ENCODE results near the gene LOXL1. TPM values are rescaled to one million over a fixed set of nuclear protein-coding genes. Genes with fewer than 3 reads are reported as not detected.
"Not testable (repeated sequence)": the region's sequence is repeated elsewhere in the genome, so short reads cannot be mapped to it uniquely, and the experiment has no call there.

The LOXL1 gene
- total and polyA plus RNA-seq, 5 experiments from 2014 or later = 0.80 to 2.0 (median 1.3) TPM

- DNase-seq, H3K36me3 Mint-ChIP-seq, H3K4me3 Mint-ChIP-seq, H3K9me3 Mint-ChIP-seq, H3K27me3 Mint-ChIP-seq, ATAC-seq, H3K27ac Mint-ChIP-seq, POLR2A ChIA-PET: not testable (repeated sequence)
- H3K4me1 Mint-ChIP-seq = peaks cover 12 to 22% (median 17%) of the 10 kb centered on the region in 4 donors
These were observed 12.3 kb downstream of the LOXL1 start for GRCh38 chr15:73938516-73938915.

DNA sequence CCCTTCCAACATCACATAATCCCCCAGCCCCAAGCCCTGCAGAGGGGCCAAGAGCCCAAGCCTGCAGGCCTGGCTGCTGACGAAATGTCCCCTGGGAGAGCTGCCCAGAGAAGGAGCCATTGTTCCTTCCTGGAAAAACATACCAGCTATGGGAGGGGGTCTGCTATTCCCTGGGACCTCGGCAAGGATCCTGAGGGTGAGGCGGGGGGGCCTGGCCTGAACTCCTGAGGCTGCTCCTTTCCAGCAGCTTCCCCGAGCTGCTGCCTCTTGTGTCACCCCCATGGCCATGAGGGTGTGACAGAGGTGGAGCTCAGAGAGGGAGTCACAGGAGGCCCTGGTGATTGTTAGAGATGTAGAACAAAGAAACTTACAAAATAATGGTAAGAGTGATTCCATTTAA lies 12.9 kb downstream of the LOXL1 start:
- POLR2A ChIA-PET = no interaction called here
- DNase-seq (no peak), ATAC-seq (no peak)
- H3K36me3 Mint-ChIP-seq = no peaks in the 10 kb centered on the region
- H3K4me3 Mint-ChIP-seq = no peak overlapping the region
- peaks cover 0 to 5% (median 2%) of the 10 kb centered on the region in 5 donors for H3K27me3 Mint-ChIP-seq
- H3K4me1 Mint-ChIP-seq = peaks cover 12 to 22% (median 17%) of the 10 kb centered on the region in 4 donors
- H3K27ac Mint-ChIP-seq = peak overlapping the region in 1 of 10 donors; percentile 48
- H3K9me3 Mint-ChIP-seq = no peaks in the 10 kb centered on the region

- H3K36me3 Mint-ChIP-seq = no peaks in the 10 kb centered on the region
- POLR2A ChIA-PET = no interaction called here
- H3K4me1 Mint-ChIP-seq = peaks cover 12 to 25% (median 18%) of the 10 kb centered on the region in 4 donors
- DNase-seq = no peak
- H3K4me3 Mint-ChIP-seq = no peak overlapping the region
- H3K9me3 Mint-ChIP-seq = no peaks in the 10 kb centered on the region
- no peak for ATAC-seq
- peaks cover 0 to 2% (median 0%) of the 10 kb centered on the region in 5 donors for H3K27me3 Mint-ChIP-seq
- peak overlapping the region in 5 of 10 donors; percentile 22 to 63 (median 56) for H3K27ac Mint-ChIP-seq
These were observed 14.1 kb downstream of the LOXL1 start for GRCh38 chr15:73940061-73940981.

DNA sequence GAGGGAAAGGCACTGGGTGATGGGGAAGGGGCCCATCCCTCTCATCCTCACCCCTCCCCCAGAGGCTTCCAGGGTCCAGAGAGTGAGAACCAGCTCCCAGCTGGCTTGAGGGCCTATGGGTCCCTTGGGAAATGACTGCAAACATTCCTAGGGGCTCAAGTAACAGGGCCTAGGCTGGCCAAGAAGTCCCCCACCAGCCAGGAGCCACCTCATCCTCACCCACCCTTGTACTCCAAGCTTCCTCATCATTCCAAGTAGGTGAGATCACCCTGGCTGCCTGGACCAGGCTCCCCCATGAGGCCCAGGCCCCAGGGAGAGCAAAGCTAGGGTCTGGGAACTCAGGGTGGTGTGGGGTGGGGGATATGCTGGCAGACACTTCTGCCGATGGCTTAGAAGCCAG lies 14.8 kb downstream of the LOXL1 start:
- ATAC-seq = no peak
- peaks cover 14 to 27% (median 20%) of the 10 kb centered on the region in 4 donors for H3K4me1 Mint-ChIP-seq
- H3K27me3 Mint-ChIP-seq = peaks cover 0 to 2% (median 0%) of the 10 kb centered on the region in 5 donors
- H3K4me3 Mint-ChIP-seq = no peak overlapping the region
- no peaks in the 10 kb centered on the region for H3K36me3 Mint-ChIP-seq
- H3K27ac Mint-ChIP-seq = peak overlapping the region in 3 of 10 donors; percentile 15 to 57 (median 22)
- H3K9me3 Mint-ChIP-seq = no peaks in the 10 kb centered on the region
- no peak for DNase-seq
- POLR2A ChIA-PET = no interaction called here

DNA sequence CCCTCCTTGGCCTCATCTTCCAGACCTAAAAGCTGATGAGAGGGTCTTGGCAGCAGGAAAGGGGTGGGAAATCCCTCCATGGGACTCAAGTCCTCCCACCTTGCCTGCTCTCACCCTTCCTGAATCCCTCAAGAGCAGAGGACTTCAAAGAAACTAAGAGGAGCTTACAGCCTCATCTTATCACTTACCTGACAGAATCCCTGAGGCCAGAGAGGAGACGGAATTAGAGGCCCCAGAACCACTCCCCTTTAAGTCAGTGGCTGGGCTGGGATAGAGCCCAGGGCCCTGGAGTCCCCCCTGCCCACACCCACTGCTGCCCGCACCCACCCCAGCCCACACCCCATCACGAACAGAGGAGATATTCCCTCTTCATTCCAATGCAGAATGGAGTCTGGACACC lies 15.2 kb downstream of the LOXL1 start:
- Mint-ChIP-seq H3K9me3 (no peaks in the 10 kb centered on the region), H3K27ac (peak overlapping the region in 4 of 10 donors; percentile 13 to 57 (median 39)), H3K27me3 (peaks cover 0 to 2% (median 0%) of the 10 kb centered on the region in 5 donors), H3K36me3 (no peaks in the 10 kb centered on the region), H3K4me3 (peak overlapping the region in 1 of 10 donors; percentile 18), H3K4me1 (peaks cover 15 to 29% (median 22%) of the 10 kb centered on the region in 4 donors)
- no peak for ATAC-seq
- POLR2A ChIA-PET = no interaction called here
- DNase-seq = no peak

DNA sequence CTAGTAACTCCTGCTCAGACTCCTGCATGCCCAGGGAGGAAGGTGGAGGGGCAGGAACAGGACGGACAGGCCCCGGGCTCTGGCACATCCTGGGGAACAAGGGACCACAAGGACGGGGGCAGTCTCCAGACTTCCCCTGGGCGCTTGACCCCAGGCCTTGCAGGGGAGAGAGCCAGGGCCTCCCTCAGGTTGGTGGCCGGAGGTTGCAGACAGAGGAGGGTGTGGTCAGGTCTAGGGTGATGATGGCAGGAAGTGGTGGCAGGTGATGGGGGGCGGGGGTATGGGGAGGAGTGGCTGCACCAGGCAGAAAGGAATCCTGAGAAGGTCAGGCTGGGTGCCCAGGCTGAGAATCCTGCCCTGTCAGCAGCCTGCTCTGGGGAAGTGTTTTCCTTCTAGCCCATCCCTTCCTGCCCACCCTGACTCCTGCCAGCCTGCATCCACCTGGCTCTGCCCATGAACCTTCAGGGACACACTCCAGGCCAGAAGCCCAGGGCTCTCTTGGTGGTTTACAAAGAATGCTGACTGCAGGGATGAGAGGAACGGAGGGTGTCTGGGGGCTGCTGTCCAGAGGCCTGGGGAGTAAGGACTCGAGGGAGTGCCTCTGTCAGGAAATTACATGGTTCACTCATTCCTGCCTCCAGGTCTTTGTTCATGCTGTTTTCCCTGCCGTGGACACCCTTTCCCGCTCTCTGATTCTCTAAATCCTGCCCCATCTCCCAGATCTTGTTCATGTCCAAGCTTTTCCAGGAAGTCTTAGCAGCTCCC lies 15.8 kb downstream of the LOXL1 start:
- H3K36me3 Mint-ChIP-seq = no peaks in the 10 kb centered on the region
- H3K27ac Mint-ChIP-seq = peak overlapping the region in 5 of 10 donors; percentile 22 to 86 (median 56)
- peaks cover 0 to 2% (median 0%) of the 10 kb centered on the region in 5 donors for H3K27me3 Mint-ChIP-seq
- POLR2A ChIA-PET = no interaction called here
- H3K4me1 Mint-ChIP-seq = peaks cover 15 to 32% (median 23%) of the 10 kb centered on the region in 4 donors
- no peaks in the 10 kb centered on the region for H3K9me3 Mint-ChIP-seq
- ATAC-seq (peak in 1 of 2 donors; percentile 57), DNase-seq (peak in 1 of 10 donors; percentile 38)
- peak overlapping the region in 1 of 10 donors; percentile 26 for H3K4me3 Mint-ChIP-seq

DNA sequence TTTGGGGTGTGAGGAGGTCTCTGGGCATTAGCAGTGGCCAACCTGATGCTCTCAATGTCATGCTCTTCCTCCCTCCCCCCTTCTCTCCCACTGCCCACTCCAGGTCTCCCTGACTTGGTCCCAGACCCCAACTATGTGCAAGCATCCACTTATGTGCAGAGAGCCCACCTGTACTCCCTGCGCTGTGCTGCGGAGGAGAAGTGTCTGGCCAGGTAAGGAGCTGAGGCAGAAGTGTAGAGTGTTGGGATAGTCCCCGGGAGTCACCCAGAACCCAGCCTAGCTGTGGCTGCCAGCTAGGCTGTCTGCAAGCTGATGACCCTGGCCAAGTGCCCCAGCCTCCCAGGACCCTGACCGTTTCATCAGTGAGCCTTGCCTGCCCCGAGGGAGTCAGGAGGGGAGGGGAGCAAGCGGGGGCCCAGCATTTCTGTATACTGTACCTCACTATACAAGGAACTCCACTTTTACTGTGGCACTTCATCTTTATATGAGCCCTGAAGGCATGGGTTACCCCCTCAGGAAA lies 16.5 kb downstream of the LOXL1 start:
- no peak overlapping the region for H3K4me3 Mint-ChIP-seq
- no peaks in the 10 kb centered on the region for H3K36me3 Mint-ChIP-seq
- POLR2A ChIA-PET = no interaction called here

GRCh38 chr15:73944161-73945129 lies 18.2 kb downstream of the LOXL1 start:
- POLR2A ChIA-PET = no interaction called here
- peak overlapping the region in 2 of 10 donors; percentile 7 to 63 for H3K27ac Mint-ChIP-seq
- no peak overlapping the region for H3K4me3 Mint-ChIP-seq
- H3K9me3 Mint-ChIP-seq = no peaks in the 10 kb centered on the region
- peaks cover 0 to 2% (median 0%) of the 10 kb centered on the region in 5 donors for H3K27me3 Mint-ChIP-seq
- no peaks in the 10 kb centered on the region for H3K36me3 Mint-ChIP-seq
- H3K4me1 Mint-ChIP-seq = peaks cover 15 to 32% (median 23%) of the 10 kb centered on the region in 4 donors
- DNase-seq (no peak), ATAC-seq (no peak)

More for the DNA sequence above, 16.5 kb downstream of the LOXL1 start:
- DNase-seq = peak in 1 of 10 donors; percentile 6
- ATAC-seq = no peak
- Mint-ChIP-seq H3K27ac (peak overlapping the region in 1 of 10 donors; percentile 22), H3K4me1 (peaks cover 15 to 32% (median 23%) of the 10 kb centered on the region in 4 donors), H3K27me3 (peaks cover 0 to 2% (median 0%) of the 10 kb centered on the region in 5 donors), H3K9me3 (no peaks in the 10 kb centered on the region)

DNA sequence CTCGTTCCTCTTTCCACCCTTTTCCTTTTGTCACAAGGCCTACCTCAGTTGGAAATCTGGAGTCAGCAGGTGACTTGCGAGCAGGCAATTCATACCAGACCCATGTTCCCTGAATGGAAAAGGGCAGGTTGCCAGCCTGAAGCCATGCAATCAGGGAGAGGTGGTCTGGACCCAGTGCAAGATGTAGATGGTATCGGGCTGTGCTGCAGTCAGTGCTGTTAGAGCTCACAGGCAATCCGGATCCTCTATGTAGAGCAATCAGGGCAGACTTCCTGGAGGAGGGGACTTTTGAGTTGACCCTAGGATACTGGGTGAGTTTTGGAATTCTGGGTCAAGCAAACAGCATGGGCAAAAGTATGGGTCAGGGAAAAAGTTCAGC lies 18.9 kb downstream of the LOXL1 start:
- DNase-seq (no peak), ATAC-seq (no peak)
- Mint-ChIP-seq H3K27me3 (peaks cover 0 to 2% (median 0%) of the 10 kb centered on the region in 5 donors), H3K4me3 (no peak overlapping the region), H3K4me1 (peaks cover 12 to 32% (median 21%) of the 10 kb centered on the region in 4 donors), H3K9me3 (no peaks in the 10 kb centered on the region), H3K27ac (peak overlapping the region in 1 of 10 donors; percentile 56), H3K36me3 (no peaks in the 10 kb centered on the region)
- POLR2A ChIA-PET = no interaction called here

GRCh38 chr15:73946046-73946721 lies 19.9 kb downstream of the LOXL1 start:
- H3K4me3 Mint-ChIP-seq = no peak overlapping the region
- no peaks in the 10 kb centered on the region for H3K9me3 Mint-ChIP-seq
- DNase-seq = no peak
- POLR2A ChIA-PET = interaction anchor here (1.1 kb wide), 1 partner anchor 11 kb away, joined by 3 read pairs; no protein-coding TSS in a partner anchor
- H3K4me1 Mint-ChIP-seq = peaks cover 15 to 36% (median 22%) of the 10 kb centered on the region in 4 donors
- H3K27ac Mint-ChIP-seq = peak overlapping the region in 4 of 10 donors; percentile 4 to 57 (median 28)
- H3K27me3 Mint-ChIP-seq = peaks cover 0 to 2% (median 0%) of the 10 kb centered on the region in 5 donors
- ATAC-seq = no peak
- no peaks in the 10 kb centered on the region for H3K36me3 Mint-ChIP-seq

GRCh38 chr15:73946795-73947370 lies 20.6 kb downstream of the LOXL1 start:
- no peaks in the 10 kb centered on the region for H3K9me3 Mint-ChIP-seq
- H3K4me3 Mint-ChIP-seq = no peak overlapping the region
- POLR2A ChIA-PET = no interaction called here
- H3K36me3 Mint-ChIP-seq = no peaks in the 10 kb centered on the region
- ATAC-seq (no peak), DNase-seq (peak in 1 of 10 donors; percentile 50)
- H3K27me3 Mint-ChIP-seq = peaks cover 0 to 2% (median 0%) of the 10 kb centered on the region in 5 donors
- peak overlapping the region in 3 of 10 donors; percentile 5 to 57 (median 52) for H3K27ac Mint-ChIP-seq
- peaks cover 11 to 33% (median 19%) of the 10 kb centered on the region in 4 donors for H3K4me1 Mint-ChIP-seq
